Measurements from ENCODE around the gene KRT75.

The KRT75 gene

DNA sequence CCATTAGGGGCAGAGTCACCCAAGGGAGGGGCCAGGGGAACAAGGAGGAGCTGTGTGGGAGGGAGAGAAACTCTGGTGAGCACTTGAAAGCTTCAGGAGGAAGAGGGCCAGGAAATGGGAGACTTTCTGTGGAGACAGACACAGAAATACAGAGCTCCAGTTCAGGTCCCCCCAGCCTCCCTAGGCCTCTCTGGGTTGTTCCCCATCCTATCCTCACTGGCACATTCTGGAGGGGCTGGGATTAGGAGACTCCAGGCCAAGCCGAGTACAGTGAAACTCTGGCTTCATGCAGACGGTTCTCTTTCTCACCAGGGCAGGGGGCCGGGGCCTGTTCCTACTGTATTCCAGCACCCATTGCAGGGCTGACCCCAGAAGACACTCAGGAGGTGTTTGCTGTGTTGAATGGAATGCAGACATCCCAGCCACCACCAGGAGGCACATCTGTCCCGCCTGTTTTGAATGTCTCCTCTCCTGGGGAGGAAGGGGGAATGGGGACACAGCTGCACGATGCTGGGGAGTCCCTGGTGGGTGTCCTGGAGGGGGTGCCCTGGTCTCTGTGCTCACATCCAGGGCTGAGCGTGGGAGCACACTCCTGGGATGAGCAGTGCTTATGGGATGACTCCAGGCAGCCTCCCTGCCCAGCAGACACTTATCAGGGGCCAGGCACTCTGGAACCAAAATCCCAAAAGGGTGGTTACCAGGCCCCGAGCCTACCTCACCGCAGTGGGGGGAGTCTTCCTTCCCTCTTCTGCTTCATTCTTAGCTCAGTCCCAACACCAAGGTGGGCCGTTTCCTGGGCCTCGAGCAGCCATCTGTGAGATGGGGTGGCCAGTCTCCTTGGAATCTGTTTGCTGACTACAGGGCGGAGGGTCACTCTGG lies 43.2 kb downstream of the KRT75 start:
- DNase-seq: no peak

DNA sequence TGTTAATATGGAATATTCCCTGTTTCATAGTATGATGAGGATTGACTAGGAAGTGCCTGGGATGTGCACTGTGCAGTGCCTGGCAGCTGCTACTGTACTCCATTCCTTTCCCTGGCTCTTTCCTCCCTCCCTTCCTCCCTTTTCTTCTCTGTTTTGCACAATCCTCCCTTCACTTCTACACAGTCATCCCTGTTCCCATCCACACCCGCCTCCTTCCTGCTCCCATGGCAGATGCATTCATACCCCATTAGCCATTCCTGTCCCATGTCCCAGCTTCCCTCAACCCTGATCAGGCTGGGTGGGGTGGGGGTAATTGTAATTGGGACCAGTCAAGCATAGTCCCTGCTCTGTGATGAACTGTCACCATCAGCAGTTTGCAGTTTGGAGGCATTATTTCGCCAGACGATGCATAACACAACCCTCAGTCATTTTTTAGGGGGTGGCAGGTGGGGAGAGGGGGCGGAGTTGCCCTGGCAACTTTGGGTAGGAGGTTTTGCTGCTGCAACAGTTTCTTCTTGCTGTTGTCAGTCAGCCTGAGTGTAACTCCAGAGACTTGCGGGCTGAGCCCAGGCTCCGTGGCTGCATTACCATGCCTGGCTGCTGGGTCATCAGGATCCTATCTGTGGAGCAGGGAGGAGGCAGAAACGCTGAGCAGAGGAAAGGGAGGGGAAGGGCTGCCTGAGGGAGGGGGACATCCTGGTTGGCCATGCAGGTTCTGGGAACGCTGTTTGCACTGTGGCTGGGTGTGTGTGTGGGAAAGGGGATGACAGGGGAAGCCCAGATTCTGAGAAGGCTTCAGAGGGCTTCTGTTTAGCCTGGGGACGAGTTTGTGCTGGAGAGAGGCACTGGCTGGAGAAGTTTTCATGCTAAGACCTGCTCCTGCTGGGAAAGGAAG lies 44.6 kb downstream of the KRT75 start:
- no peak for DNase-seq

DNA sequence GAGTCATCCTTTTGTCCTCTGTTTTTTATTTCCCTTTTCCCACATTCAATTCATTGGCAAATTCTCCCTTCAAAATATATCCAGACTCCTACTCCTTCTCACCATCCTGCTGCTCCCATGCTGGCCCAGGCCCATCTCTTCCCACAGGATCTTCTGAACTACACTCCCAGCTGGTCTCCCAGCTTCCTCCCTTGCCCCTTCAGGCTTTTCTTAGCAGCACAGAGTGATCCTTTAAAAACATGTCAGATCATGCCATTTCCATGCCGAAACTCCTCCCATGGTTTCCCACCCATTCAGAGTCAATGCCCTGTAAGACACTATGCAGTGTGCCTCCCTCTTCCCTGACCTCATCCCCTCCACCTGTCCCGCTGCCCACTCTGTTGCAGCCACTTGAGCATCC lies 46.3 kb downstream of the KRT75 start:
- no peak for DNase-seq

DNA sequence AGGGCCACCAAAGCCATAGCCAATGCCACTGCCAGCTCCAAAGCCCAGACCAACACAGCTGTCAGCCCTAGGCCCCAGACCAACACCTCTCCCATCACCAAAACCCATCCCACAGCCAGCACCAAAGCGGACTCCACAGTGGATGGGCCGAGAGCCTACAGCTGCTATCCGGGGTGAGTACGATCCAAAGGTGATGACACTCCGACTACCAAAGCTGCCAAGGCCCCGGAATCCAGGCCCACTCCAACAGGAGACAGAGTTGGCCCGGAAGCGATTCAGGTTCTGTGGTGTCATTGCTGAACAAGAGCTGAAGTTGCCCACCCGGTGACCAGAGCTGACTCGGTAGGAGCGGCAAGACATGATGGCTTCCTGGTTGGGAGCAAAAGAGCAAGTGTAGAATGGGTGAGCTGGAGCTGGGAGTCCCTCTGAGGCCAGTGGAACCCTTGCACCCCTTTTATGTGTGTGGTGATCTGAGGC lies 48.9 kb downstream of the KRT75 start, which contains the start of gene KRT84:
KRT84 (minus strand) TSS at position 427 of the 477 bp plus-strand sequence; CDS start at position 360, 67 bp downstream.
- DNase-seq: no peak

DNA sequence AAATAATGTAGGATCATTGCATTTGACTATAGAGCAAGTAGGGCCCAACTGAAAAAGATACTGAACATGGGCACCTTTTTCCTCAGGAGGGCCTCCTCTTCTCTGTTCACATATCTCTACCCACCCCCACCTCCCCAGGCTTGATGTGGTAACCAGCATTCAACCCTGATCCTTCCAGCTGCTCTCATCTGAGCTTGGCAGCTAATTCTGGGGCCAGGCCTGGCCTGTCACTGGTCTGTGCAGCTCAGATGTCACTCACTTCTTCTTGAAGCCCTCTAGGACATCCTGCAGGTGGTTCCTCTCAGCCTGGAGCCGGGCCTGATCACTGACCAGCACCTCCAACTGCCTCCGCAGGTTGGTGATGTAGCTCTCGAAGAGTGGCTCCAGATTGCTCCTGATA lies 50.8 kb downstream of the KRT75 start:
- no peak for DNase-seq

DNA sequence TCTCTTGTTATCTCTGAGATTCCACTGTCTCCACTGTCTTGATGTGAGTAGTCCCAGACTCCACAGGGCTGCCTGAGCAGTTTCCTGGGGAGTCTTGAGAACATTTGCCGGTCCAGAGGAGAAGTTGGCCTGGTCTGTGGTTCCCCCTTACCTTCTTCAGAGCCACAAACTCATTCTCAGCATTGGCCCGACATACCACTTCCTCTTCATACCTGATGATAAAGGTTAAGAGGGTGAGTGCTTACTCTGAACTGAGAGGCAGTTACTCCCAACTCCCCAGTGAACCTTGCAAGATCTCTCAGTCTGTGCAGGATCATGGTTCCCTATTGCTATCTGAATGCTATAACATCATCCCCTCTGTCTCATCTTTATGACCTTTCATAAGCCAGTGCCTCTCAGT lies 51.3 kb downstream of the KRT75 start:
- no peak for DNase-seq

DNA sequence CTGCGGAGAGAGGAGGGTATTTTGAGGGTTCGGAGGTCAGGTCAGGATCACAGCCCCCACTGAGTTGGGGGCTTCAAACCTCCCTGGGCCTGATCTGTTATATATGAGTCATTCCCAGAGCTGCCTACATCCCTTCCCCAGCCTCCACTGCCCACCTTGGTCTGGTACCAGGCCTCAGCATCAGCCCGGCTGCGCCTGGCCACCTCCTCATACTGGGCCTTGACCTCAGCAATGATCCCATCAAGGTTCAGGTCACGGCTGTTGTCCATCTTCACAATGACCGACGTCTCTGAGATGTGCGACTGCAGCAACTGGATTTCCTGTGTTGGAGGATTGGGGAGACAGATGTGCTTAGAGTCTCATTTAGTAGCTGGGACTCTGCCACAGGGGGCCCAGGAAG lies 53.0 kb downstream of the KRT75 start:
- no peak for DNase-seq

DNA sequence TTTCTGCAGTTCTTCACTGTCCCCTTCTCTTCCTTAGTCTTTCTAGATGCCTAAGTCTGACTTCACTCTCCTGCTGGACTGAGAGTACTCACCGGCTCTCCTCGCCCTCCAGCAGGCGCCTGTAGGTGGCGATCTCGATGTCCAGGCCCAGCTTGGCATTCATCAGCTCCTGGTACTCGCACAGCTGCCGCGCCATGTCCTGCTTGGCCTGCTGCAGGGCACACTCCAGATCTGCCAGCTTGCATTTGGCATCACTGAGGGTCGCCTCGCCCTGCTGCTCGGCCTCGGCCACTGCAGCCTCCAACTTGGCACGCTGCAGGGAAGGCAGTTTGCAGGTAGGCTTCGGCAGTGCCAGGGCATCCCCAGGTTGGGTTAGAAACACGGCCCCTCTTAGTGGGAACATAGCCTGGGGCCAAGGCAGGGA lies 53.9 kb downstream of the KRT75 start:
- peak; percentile 51 for DNase-seq

DNA sequence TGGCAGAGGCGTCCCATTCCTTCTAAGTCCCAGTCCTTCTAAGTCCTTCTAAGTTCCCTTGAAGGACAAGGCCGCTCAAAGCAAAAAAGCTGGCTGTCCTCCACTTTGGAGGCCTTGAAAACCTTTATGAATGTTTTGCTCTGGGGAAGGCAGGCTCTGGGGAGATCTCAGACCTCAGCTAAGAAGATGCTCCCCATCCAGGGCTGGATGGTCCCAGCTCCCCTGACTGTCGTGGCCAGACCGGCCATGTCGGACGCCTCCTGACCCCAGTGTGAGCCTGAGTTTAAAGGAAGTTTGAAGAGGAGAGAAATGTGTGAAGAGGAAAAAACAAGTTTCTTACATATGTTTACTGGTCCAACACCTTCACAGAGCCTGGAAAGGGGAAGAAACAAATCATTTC lies 54.6 kb downstream of the KRT75 start:
- DNase-seq: no peak

DNA sequence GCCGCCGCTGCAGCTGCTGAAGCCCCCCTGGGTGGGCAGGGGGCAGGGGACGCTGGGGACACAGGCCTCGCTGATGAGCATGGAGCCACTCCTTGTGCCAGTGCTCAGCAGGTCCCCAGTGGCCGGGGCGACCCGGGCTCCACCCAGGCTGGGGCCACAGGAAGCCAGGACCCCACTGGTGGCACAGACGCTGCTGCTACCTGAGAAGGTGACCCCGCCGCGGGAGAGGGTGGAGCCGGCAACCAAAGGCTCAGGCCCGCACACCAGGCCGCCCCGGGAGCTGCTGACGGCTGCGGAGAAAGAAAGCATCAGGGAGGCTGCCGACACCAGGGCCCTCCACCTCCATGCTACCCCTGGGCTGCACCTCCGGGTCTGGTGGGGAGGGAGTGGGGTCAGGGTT lies 56.1 kb downstream of the KRT75 start:
- no peak for DNase-seq

DNA sequence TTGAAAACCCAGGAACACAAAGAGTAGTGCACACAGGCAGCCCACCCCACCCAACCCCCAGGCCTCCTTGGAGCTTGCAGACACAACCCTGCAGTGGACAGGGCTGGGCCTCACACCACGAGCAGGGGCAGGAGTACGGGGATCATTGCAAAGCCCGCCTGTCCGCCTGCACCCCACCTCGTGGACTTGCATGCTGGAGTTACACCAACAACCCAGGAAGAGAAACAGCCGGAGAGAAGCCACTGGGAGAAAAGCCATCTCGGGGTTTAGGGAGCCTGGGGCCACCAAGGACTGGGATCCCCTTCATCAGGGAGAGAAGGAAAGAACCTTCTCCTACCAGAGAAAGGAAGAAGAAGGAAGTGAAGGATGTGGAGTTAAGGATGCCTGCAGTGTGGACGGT lies 56.9 kb downstream of the KRT75 start:
- no peak for DNase-seq

All from stimulated activated CD8-positive, alpha-beta memory T cell treated with anti-CD3 and anti-CD28 coated beads, Interleukin-4, amount 100 ng/mL, for 48 hours (primary cell).